H1 (cell line): Measurements from ENCODE around the gene MLANA. TPM values are rescaled to one million over a fixed set of nuclear protein-coding genes. Genes with fewer than 3 reads are reported as not detected.

ENCODE experiments used
- CTCF ChIA-PET: fragments of 300-600 bp; sonication (Branson Sonifier 250); formaldehyde crosslinking; loops from one replicate; lab custom pipeline; 2021; ENCODE audit not compliant: partially characterized antibody; lab: Charles Lee
- POLR2A ChIA-PET: fragments of 300-600 bp; sonication (Branson Sonifier 250); formaldehyde crosslinking; loops from one replicate; lab custom pipeline; 2021; ENCODE audit warnings: inconsistent platforms; ENCODE audit not compliant: partially characterized antibody; lab: Charles Lee
- DNase-seq, 2 experiments: peaks; one replicate each; pipeline versions ENCODE4 v3.0.0 to v3.0.0-alpha.2; 2010 to 2022; ENCODE audit warnings: low spot score in 2 of 2, low read depth in 1 of 2, mixed read lengths in 1 of 2
- FAIRE-seq: peaks from 2 replicates; lab custom pipeline; 2011; peaks lifted over from hg19 to GRCh38; lab: Jason Lieb, UNC
- H2AFZ ChIP-seq: 2 replicates; pipeline ENCODE4 v1.8.1; 2012; ENCODE audit warnings: low read length, inconsistent platforms
- H2AK5ac ChIP-seq: 2 replicates; pipeline ENCODE4 v1.6.1; 2013; ENCODE audit warnings: low read depth, low read length
- H2BK120ac ChIP-seq: replicated peaks from 2 replicates; pipeline ENCODE3; 2013; ENCODE audit warnings: low read depth, low read length, inconsistent platforms
- H2BK12ac ChIP-seq: 2 replicates; pipeline ENCODE4 v1.6.1; 2013; ENCODE audit warnings: low read depth, low read length
- H2BK15ac ChIP-seq: 2 replicates; pipeline ENCODE4 v1.6.1; 2013; ENCODE audit warnings: low read length
- H2BK20ac ChIP-seq: 2 replicates; pipeline ENCODE4 v1.6.1; 2013; ENCODE audit warnings: low read length
- H2BK5ac ChIP-seq: 2 replicates; pipeline ENCODE4 v1.6.1; 2013; ENCODE audit warnings: low read depth, low read length
- H3K14ac ChIP-seq: 2 replicates; pipeline ENCODE4 v1.6.1; 2013; ENCODE audit warnings: inconsistent platforms; ENCODE audit not compliant: insufficient read length
- H3K18ac ChIP-seq: 2 replicates; pipeline ENCODE4 v1.6.1; 2013; ENCODE audit warnings: low read length; ENCODE audit errors: extremely low read depth
- H3K23ac ChIP-seq: 2 replicates; pipeline ENCODE4 v1.6.1; 2013; ENCODE audit warnings: inconsistent platforms; ENCODE audit not compliant: insufficient read length
- H3K23me2 ChIP-seq: 2 replicates; pipeline ENCODE4 v1.6.1; 2013; ENCODE audit warnings: low read depth, low read length
- H3K27ac ChIP-seq: 2 replicates; pipeline ENCODE4 v1.6.1; 2011; ENCODE audit warnings: low read depth, low read length, inconsistent platforms
- H3K27me3 ChIP-seq, 4 experiments: replicated peaks in 1 of 4; 1 replicate in 1 of 4; 2 replicates in 3 of 4; pipeline versions ENCODE4 v1.6.1 to v1.8.1; 2011 to 2013; ENCODE audit warnings: low read length in 3 of 4, mild to moderate bottlenecking in 3 of 4, inconsistent platforms in 2 of 4, mixed read lengths in 2 of 4, moderate library complexity in 1 of 4; ENCODE audit not compliant: control insufficient read depth in 3 of 4, insufficient read depth in 3 of 4; ENCODE audit errors: extremely low read depth in 1 of 4
- H3K36me3 ChIP-seq, 4 experiments: 2 replicates each; pipeline versions ENCODE4 v1.6.1 to v1.8.1; 2011 to 2013; ENCODE audit warnings: mild to moderate bottlenecking in 4 of 4, low read length in 3 of 4, moderate library complexity in 2 of 4, control low read depth in 1 of 4, inconsistent platforms in 1 of 4; ENCODE audit not compliant: insufficient read depth in 4 of 4, control insufficient read depth in 2 of 4
- H3K4ac ChIP-seq: replicated peaks from 2 replicates; pipeline ENCODE3; 2013; ENCODE audit warnings: low read length, low read depth, mixed read lengths, inconsistent platforms; ENCODE audit not compliant: insufficient read length
- H3K4me1 ChIP-seq, 4 experiments: replicated peaks in 1 of 4; 1 replicate in 1 of 4; 2 replicates in 3 of 4; pipeline versions ENCODE4 v1.6.1 to v1.8.1; 2011 to 2013; ENCODE audit warnings: low read length in 3 of 4, inconsistent platforms in 2 of 4, mixed read lengths in 1 of 4; ENCODE audit not compliant: insufficient read depth in 4 of 4, control insufficient read depth in 3 of 4
- H3K4me2 ChIP-seq, 2 experiments: 2 replicates each; pipeline versions ENCODE4 v1.6.1 to v1.8.1; 2011 to 2013; ENCODE audit warnings: low read depth in 2 of 2, low read length in 2 of 2, control low read depth in 1 of 2, inconsistent platforms in 1 of 2, mild to moderate bottlenecking in 1 of 2; ENCODE audit not compliant: insufficient read depth in 1 of 2
- H3K4me3 ChIP-seq, 4 experiments: fragments of 200-600, 300-600 bp in 1 of 4; sonication (generic), shearing (Covaris generic), sonication (Bioruptor Twin) in 1 of 4; 2 replicates each; pipeline versions ENCODE4 v1.5.1 to v1.8.1; 2011 to 2016; ENCODE audit warnings: low read length in 4 of 4, low read depth in 3 of 4, control low read depth in 2 of 4, inconsistent platforms in 2 of 4, mild to moderate bottlenecking in 2 of 4, mixed read lengths in 1 of 4, moderate library complexity in 1 of 4; ENCODE audit not compliant: insufficient read depth in 2 of 4; ENCODE audit errors: extremely low read depth in 1 of 4
- H3K56ac ChIP-seq: replicated peaks from 2 replicates; pipeline ENCODE3; 2013; ENCODE audit warnings: low read depth, mild to moderate bottlenecking, mixed read lengths, low read length, inconsistent platforms; ENCODE audit not compliant: insufficient read length
- H3K79me1 ChIP-seq: 2 replicates; pipeline ENCODE4 v1.6.1; 2013; ENCODE audit warnings: low read depth, low read length, control low read depth
- H3K79me2 ChIP-seq, 2 experiments: 2 replicates each; pipeline versions ENCODE4 v1.6.1 to v1.8.1; 2012 to 2013; ENCODE audit warnings: low read length in 2 of 2, mild to moderate bottlenecking in 2 of 2, inconsistent platforms in 1 of 2; ENCODE audit not compliant: insufficient read depth in 2 of 2, control insufficient read depth in 1 of 2
- H3K9ac ChIP-seq, 4 experiments: replicated peaks in 1 of 4; 1 replicate in 1 of 4; 2 replicates in 3 of 4; pipeline versions ENCODE4 v1.6.1 to v1.8.1; 2011 to 2013; ENCODE audit warnings: low read depth in 3 of 4, low read length in 3 of 4, control low read depth in 2 of 4, mild to moderate bottlenecking in 2 of 4, moderate library complexity in 2 of 4, inconsistent platforms in 1 of 4; ENCODE audit errors: extremely low read depth in 1 of 4
- H3K9me3 ChIP-seq, 2 experiments: 2 replicates each; pipeline versions ENCODE4 v1.6.1 to v1.8.1; 2012 to 2013; ENCODE audit warnings: mild to moderate bottlenecking in 2 of 2, moderate library complexity in 2 of 2, control low read depth in 1 of 2, inconsistent platforms in 1 of 2, low read depth in 1 of 2, low read length in 1 of 2, mixed read lengths in 1 of 2; ENCODE audit not compliant: insufficient read depth in 2 of 2
- H4K20me1 ChIP-seq, 2 experiments: replicated peaks in 1 of 2; 2 replicates each; pipeline versions ENCODE3 to v1.8.1; 2011 to 2013; ENCODE audit warnings: inconsistent platforms in 2 of 2, low read length in 2 of 2, mild to moderate bottlenecking in 1 of 2; ENCODE audit not compliant: insufficient read depth in 2 of 2, control insufficient read depth in 1 of 2
- H4K5ac ChIP-seq: 2 replicates; pipeline ENCODE4 v1.6.1; 2013; ENCODE audit warnings: low read length, low read depth, mixed read lengths, inconsistent platforms; ENCODE audit not compliant: insufficient read length
- H4K8ac ChIP-seq: 2 replicates; pipeline ENCODE4 v1.8.0; 2013; ENCODE audit warnings: mild to moderate bottlenecking, moderate library complexity, low read length, inconsistent platforms; ENCODE audit not compliant: insufficient read depth; ENCODE audit errors: extremely low read depth
- H4K91ac ChIP-seq: replicated peaks from 2 replicates; pipeline ENCODE3; 2013; ENCODE audit warnings: low read length, mixed read lengths, inconsistent platforms; ENCODE audit not compliant: insufficient read length
- ASH2L ChIP-seq: fragments of 200-600, 300-600 bp; sonication (generic); IDR thresholded peaks from one replicate; pipeline ENCODE4 v1.7.1; 2017; ENCODE audit warnings: low read length
- ATF3 ChIP-seq: IDR thresholded peaks from 2 replicates; pipeline ENCODE4 v1.6.1; 2011; ENCODE audit warnings: low read depth, mild to moderate bottlenecking, low read length; ENCODE audit not compliant: insufficient read depth
- CEBPB ChIP-seq: IDR thresholded peaks from 2 replicates; pipeline ENCODE4 v1.6.1; 2012; ENCODE audit warnings: low read depth, low read length
- EGR1 ChIP-seq: IDR thresholded peaks from 2 replicates; pipeline ENCODE4 v1.6.1; 2011; ENCODE audit warnings: low read depth, low read length, borderline replicate concordance
- GTF2F1 ChIP-seq: IDR thresholded peaks from 2 replicates; pipeline ENCODE4 v1.6.1; 2012; ENCODE audit warnings: low read depth, low read length, improper control_type of control experiment, borderline replicate concordance
- JUND ChIP-seq: IDR thresholded peaks from 2 replicates; pipeline ENCODE4 v1.6.1; 2011; ENCODE audit warnings: mild to moderate bottlenecking, improper control_type of control experiment, low read length
- NANOG ChIP-seq: IDR thresholded peaks from 2 replicates; pipeline ENCODE4 v1.6.1; 2011; ENCODE audit warnings: low read length, low read depth, mild to moderate bottlenecking, inconsistent platforms; ENCODE audit not compliant: insufficient read depth, poor library complexity, severe bottlenecking
- NRF1 ChIP-seq: IDR thresholded peaks from 2 replicates; pipeline ENCODE4 v1.6.1; 2011; ENCODE audit warnings: mild to moderate bottlenecking, low read depth, low read length, improper control_type of control experiment
- SIRT6 ChIP-seq: IDR thresholded peaks from one replicate; pipeline ENCODE4 v1.7.1; 2012; ENCODE audit warnings: low read length, inconsistent platforms
- SP2 ChIP-seq: IDR thresholded peaks from 2 replicates; pipeline ENCODE4 v1.6.1; 2012; ENCODE audit warnings: mild to moderate bottlenecking, low read length, inconsistent platforms
- YY1 ChIP-seq: IDR thresholded peaks from 2 replicates; pipeline ENCODE4 v1.6.1; 2011; ENCODE audit warnings: low read depth, mild to moderate bottlenecking, low read length
- ZNF274 ChIP-seq: IDR thresholded peaks from 2 replicates; pipeline ENCODE4 v1.7.0; 2012; ENCODE audit warnings: low read length, borderline replicate concordance; ENCODE audit errors: extremely low read depth
- WGBS, 2 experiments: shearing (Covaris generic) in 1 of 2; methylation state at CpG; one replicate each; pipeline versions ENCODE4 v1.1.6 to v1.1.7; 2013 to 2015; ENCODE audit warnings: low lambda C conversion rate in 2 of 2, mixed read lengths in 2 of 2, inconsistent platforms in 1 of 2, low coverage in 1 of 2, missing lambda C conversion rate in 1 of 2; ENCODE audit not compliant: insufficient replicate concordance in 2 of 2, insufficient coverage in 1 of 2, insufficient read length in 1 of 2; ENCODE audit errors: extremely low coverage in 1 of 2, missing lambda C conversion rate in 1 of 2; 5-methylcytosine and 5-hydroxymethylcytosine counted together
- polyA plus RNA-seq, 7 experiments: library from polyadenylated mRNA; depleted of rRNA in 3 of 7; stranded (reverse) in 5 of 7; unstranded in 2 of 7; fragments of >200 nt in 5 of 7; fragments of 200-250 nt in 2 of 7; gene quantifications; 1 replicate in 5 of 7; 2 replicates in 1 of 7; 4 replicates in 1 of 7; pipeline versions ENCODE4 v1.2.1 to v1.2.3, GENCODE V29; 2011 to 2013; ENCODE audit warnings: missing spikeins in 2 of 7, mixed read lengths in 2 of 7
- total RNA-seq: library from RNA; stranded (reverse); fragmentation: NEBNext Ultra II Directional; extraction: Animal tissue kit (Norgen Biotek cat#: 25700); gene quantifications from 2 replicates; pipeline ENCODE4 v1.2.1, GENCODE V29; 2021

The MLANA gene
- total and polyA plus RNA-seq, 2 of the 8 experiments (the other 6 are each of a cell fraction or from before 2014, with no cell fraction given), result not detected

- ChIA-PET POLR2A (interaction anchor here (0.5 kb wide), 1 partner anchor 880 kb away, joined by 3 read pairs; no protein-coding TSS in a partner anchor), CTCF (interaction anchor here (0.9 to 2.2 kb wide), 6 partner anchors 10 to 169 kb away, joined by 3 to 7 read pairs (median 3); no protein-coding TSS in a partner anchor)
- Histone ChIP-seq H3K4me2 (no peak overlapping the region), H3K79me1 (no peaks in the 10 kb centered on the region), H4K91ac (no peak overlapping the region), H2AK5ac (no peak overlapping the region), H3K27ac (no peak overlapping the region), H2AFZ (no peak overlapping the region), H3K18ac (no peak overlapping the region), H3K4me1 (no peaks in the 10 kb centered on the region), H4K20me1 (no peaks in the 10 kb centered on the region), H2BK20ac (no peak overlapping the region), H3K23me2 (no peaks in the 10 kb centered on the region), H4K8ac (no peak overlapping the region), H3K79me2 (no peaks in the 10 kb centered on the region), H3K23ac (no peak overlapping the region), H3K27me3 (no peaks in the 10 kb centered on the region), H2BK12ac (no peak overlapping the region), H2BK15ac (no peak overlapping the region), H4K5ac (no peak overlapping the region), H3K4me3 (no peak overlapping the region), H3K56ac (no peak overlapping the region), H3K36me3 (no peaks in the 10 kb centered on the region), H2BK120ac (no peak overlapping the region), H3K9me3 (no peaks in the 10 kb centered on the region), H3K9ac (no peak overlapping the region), H2BK5ac (no peak overlapping the region), H3K4ac (no peak overlapping the region), H3K14ac (no peak overlapping the region)
- 88% methylated on average over 4 of the region's 4 CpGs; no CpG with 5 or more reads in 1 of the 2 experiments for WGBS, 2 experiments
- no peak for DNase-seq
- FAIRE-seq, result no peak
- TF ChIP-seq JUND, result no peak
- TF ChIP-seq YY1, result no peak
- TF ChIP-seq ZNF274, result no peak
- no peak for TF ChIP-seq ASH2L
- no peak for TF ChIP-seq EGR1
- no peak for TF ChIP-seq CEBPB
- no peak for TF ChIP-seq SIRT6
- no peak for TF ChIP-seq SP2
- TF ChIP-seq NANOG, result no peak
- TF ChIP-seq ATF3, result no peak
- no peak for TF ChIP-seq NRF1
- no peak for TF ChIP-seq GTF2F1
Measured at GRCh38 chr9:5854063-5854790, 36.5 kb upstream of the MLANA start.
